GM12878 (cell line): ENCODE results near the gene SEPTIN11. TPM values are rescaled to one million over a fixed set of nuclear protein-coding genes. Genes with fewer than 3 reads are reported as not detected.

ENCODE experiments used
- ATF2 ChIP-seq: IDR thresholded peaks from 2 replicates; pipeline ENCODE4 v1.6.1; 2012; ENCODE audit warnings: low read length, inconsistent platforms
- ATF3 ChIP-seq: IDR thresholded peaks from 2 replicates; pipeline ENCODE4 v1.6.1; 2011; ENCODE audit warnings: low read depth, mild to moderate bottlenecking, low read length, moderate library complexity, borderline replicate concordance; ENCODE audit errors: extremely low read depth
- BCL3 ChIP-seq: IDR thresholded peaks from 2 replicates; pipeline ENCODE4 v1.6.1; 2011; ENCODE audit warnings: borderline replicate concordance, low read depth, mild to moderate bottlenecking, moderate library complexity, low read length; ENCODE audit not compliant: insufficient read depth, poor library complexity, severe bottlenecking
- BHLHE40 ChIP-seq, 2 experiments: fragments of 450-650 bp in 1 of 2; IDR thresholded peaks; 2 replicates each; pipeline ENCODE4 v1.6.1; 2011 to 2017; ENCODE audit warnings: low read depth in 2 of 2, borderline replicate concordance in 1 of 2, improper control_type of control experiment in 1 of 2, low read length in 1 of 2, mild to moderate bottlenecking in 1 of 2
- CTCF ChIP-seq, 3 experiments: IDR thresholded peaks in 2 of 3; conservative IDR thresholded peaks in 1 of 3; 2 replicates each; pipeline ENCODE4 v1.5.1; 2011; ENCODE audit warnings: low read depth in 3 of 3, low read length in 3 of 3, mild to moderate bottlenecking in 3 of 3, control low read depth in 2 of 3, moderate library complexity in 2 of 3, inconsistent platforms in 1 of 3, mixed read lengths in 1 of 3; ENCODE audit not compliant: control insufficient read depth in 2 of 3, insufficient read depth in 1 of 3; ENCODE audit errors: extremely low read depth in 1 of 3
- MXI1 ChIP-seq: fragments of 150-350 bp; IDR thresholded peaks from 2 replicates; pipeline ENCODE4 v1.6.1; 2011; ENCODE audit warnings: low read depth, mild to moderate bottlenecking, inconsistent platforms, low read length, improper control_type of control experiment
- NKRF ChIP-seq: fragments of 450-650 bp; conservative IDR thresholded peaks from 2 replicates; pipeline ENCODE4 v1.6.1; 2017; ENCODE audit warnings: mild to moderate bottlenecking, moderate library complexity
- PBX3 ChIP-seq: IDR thresholded peaks from 2 replicates; pipeline ENCODE4 v1.6.1; 2011; ENCODE audit warnings: mild to moderate bottlenecking, low read depth, low read length, moderate library complexity; ENCODE audit not compliant: insufficient replicate concordance
- POLR2AphosphoS2 ChIP-seq: IDR thresholded peaks from 2 replicates; pipeline ENCODE4 v1.6.1; 2011; ENCODE audit warnings: low read depth, mild to moderate bottlenecking, low read length, improper control_type of control experiment, moderate library complexity
- SIN3A ChIP-seq: IDR thresholded peaks from 2 replicates; pipeline ENCODE4 v1.6.1; 2012; ENCODE audit warnings: low read depth, low read length, improper control_type of control experiment
- TAF1 ChIP-seq: IDR thresholded peaks from 2 replicates; pipeline ENCODE4 v1.6.1; 2011; ENCODE audit warnings: mild to moderate bottlenecking, low read depth, low read length, borderline replicate concordance
- USF1 ChIP-seq: IDR thresholded peaks from 2 replicates; pipeline ENCODE4 v1.6.1; 2011; ENCODE audit warnings: borderline replicate concordance, low read depth, mild to moderate bottlenecking, moderate library complexity, mixed read lengths, low read length; ENCODE audit not compliant: insufficient read depth; ENCODE audit errors: extremely low read length
- ZNF384 ChIP-seq: IDR thresholded peaks from 2 replicates; pipeline ENCODE4 v1.6.1; 2012; ENCODE audit warnings: low read depth, mild to moderate bottlenecking, low read length, improper control_type of control experiment, borderline replicate concordance
- polyA plus RNA-seq, 11 experiments: library from polyadenylated mRNA; depleted of rRNA in 4 of 11; unstranded in 6 of 11; stranded (reverse) in 5 of 11; fragments of >200 nt; fragmentation: Nextera tagmentation in 4 of 11; fragmentation: Illumina TruSeq in 1 of 11; extraction: Ambion mirVana in 4 of 11; extraction: Trizol in 1 of 11; gene quantifications; 1 replicate in 1 of 11; 2 replicates in 10 of 11; pipeline versions ENCODE4 v1.2.1 to v1.2.3, GENCODE V29; 2011 to 2016; ENCODE audit warnings: inconsistent platforms in 2 of 11, missing spikeins in 2 of 11, low read depth in 1 of 11
- total RNA-seq, 4 experiments: library from RNA; depleted of rRNA in 3 of 4; stranded (reverse); fragments of >200 nt in 3 of 4; fragmentation: Illumina TruSeq in 1 of 4; extraction: Trizol in 1 of 4; gene quantifications; 2 replicates each; pipeline versions ENCODE4 v1.2.1 to v1.2.3, GENCODE V29; 2013 to 2021

SEPTIN11 gene
- total and polyA plus RNA-seq, 10 of the 15 experiments (the other 5 are each of a cell fraction or from before 2014, with no cell fraction given), result 24.7 to 160 (median 91.3) TPM

GRCh38 chr4:76948443-76949275, 893 bp upstream of the SEPTIN11 start (continued):
- TF ChIP-seq BCL3, result no peak
- peak; percentile 74 for TF ChIP-seq MXI1
- no peak for TF ChIP-seq ATF2
- TF ChIP-seq PBX3, result peak; percentile 59
- peak; percentile 39; the same call in 1 of the 2 replicates for TF ChIP-seq TAF1
- no peak for TF ChIP-seq ATF3
- TF ChIP-seq POLR2AphosphoS2, result no peak
- TF ChIP-seq SIN3A, result 0 out of 2 replicates have a peak, but pooled peaks have one; percentile 17
- no peak for TF ChIP-seq ZNF384
- TF ChIP-seq CTCF (IDR thresholded peaks at IDR 0.05 in 2 of 3, conservative IDR thresholded peaks at IDR 0.05 in 1 of 3; ENCODE audit: control insufficient read depth in 2 of 3, extremely low read depth in 1 of 3, insufficient read depth in 1 of 3, low read depth in 3 of 3, low read length in 3 of 3), result peak in 1 of 3 experiments; percentile 5; a peak in 1 of 6 replicates
- TF ChIP-seq USF1, result peak; percentile 57
- TF ChIP-seq NKRF, result peak; percentile 23; the same call in 1 of the 2 replicates
- TF ChIP-seq BHLHE40 (IDR thresholded peaks at IDR 0.05; ENCODE audit: borderline replicate concordance in 1 of 2, low read depth in 2 of 2, low read length in 1 of 2), result peak; percentile 69 to 82
